ENCODE results near the gene LTK. TPM values are rescaled to one million over a fixed set of nuclear protein-coding genes. Genes with fewer than 3 reads are reported as not detected.

The LTK gene
- total and polyA plus RNA-seq, 2 experiments from 2014 or later, result 3.0 to 3.7 TPM

- Histone ChIP-seq H3K9me3 (ENCODE audit: low read depth) (no peaks in the 10 kb centered on the region), H3K4me3 (no peak overlapping the region), H3K27me3 (no peaks in the 10 kb centered on the region), H3K4me1 (ENCODE audit: low read depth) (no peaks in the 10 kb centered on the region), H3K36me3 (peaks cover 40% of the 10 kb centered on the region), H3K27ac (no peak overlapping the region)
- TF ChIP-seq CTCF (IDR thresholded peaks at IDR 0.05; ENCODE audit: low read depth, low read length), result no peak
- DNase-seq (ENCODE audit: low read depth in 1 of 2, low spot score in 1 of 2), result no peak
These were observed 31.3 kb downstream of the LTK start for GRCh38 chr15:41482110-41482877.

- no peak for TF ChIP-seq CTCF (IDR thresholded peaks at IDR 0.05; ENCODE audit: low read depth, low read length)
- peaks cover 57% of the 10 kb centered on the region for H3K36me3 ChIP-seq
These were observed 33.1 kb downstream of the LTK start for GRCh38 chr15:41480396-41481140.

GRCh38 chr15:41476416-41477048, 37.1 kb downstream of the LTK start:
- H3K27me3 ChIP-seq, result no peaks in the 10 kb centered on the region
- no peak overlapping the region for H3K27ac ChIP-seq
- DNase-seq (ENCODE audit: low read depth in 1 of 2, low spot score in 1 of 2), result peak in 1 of 2 donors; percentile 77
- TF ChIP-seq CTCF (IDR thresholded peaks at IDR 0.05; ENCODE audit: low read depth, low read length), result no peak
- no peaks in the 10 kb centered on the region for H3K9me3 ChIP-seq (ENCODE audit: low read depth)
- no peak overlapping the region for H3K4me3 ChIP-seq
- peaks cover 79% of the 10 kb centered on the region for H3K36me3 ChIP-seq
- no peaks in the 10 kb centered on the region for H3K4me1 ChIP-seq (ENCODE audit: low read depth)

More at GRCh38 chr15:41480396-41481140, 33.1 kb downstream of the LTK start:
- Histone ChIP-seq H3K9me3 (ENCODE audit: low read depth) (no peaks in the 10 kb centered on the region), H3K4me3 (no peak overlapping the region), H3K27ac (no peak overlapping the region), H3K27me3 (no peaks in the 10 kb centered on the region), H3K4me1 (ENCODE audit: low read depth) (no peaks in the 10 kb centered on the region)
- DNase-seq (ENCODE audit: low read depth in 1 of 2, low spot score in 1 of 2), result no peak

- Histone ChIP-seq H3K27me3 (no peaks in the 10 kb centered on the region), H3K36me3 (peaks cover 76% of the 10 kb centered on the region), H3K4me1 (ENCODE audit: low read depth) (no peaks in the 10 kb centered on the region), H3K27ac (no peak overlapping the region), H3K4me3 (no peak overlapping the region), H3K9me3 (ENCODE audit: low read depth) (no peaks in the 10 kb centered on the region)
- no peak for DNase-seq (ENCODE audit: low read depth in 1 of 2, low spot score in 1 of 2)
- no peak for TF ChIP-seq CTCF (IDR thresholded peaks at IDR 0.05; ENCODE audit: low read depth, low read length)
These were observed 38.7 kb downstream of the LTK start for GRCh38 chr15:41474941-41475340.

GRCh38 chr15:41474436-41474835, 39.2 kb downstream of the LTK start:
- H3K27ac ChIP-seq, result no peak overlapping the region
- DNase-seq (ENCODE audit: low read depth in 1 of 2, low spot score in 1 of 2), result no peak
- peaks cover 80% of the 10 kb centered on the region for H3K36me3 ChIP-seq
- no peak overlapping the region for H3K4me3 ChIP-seq
- no peaks in the 10 kb centered on the region for H3K4me1 ChIP-seq (ENCODE audit: low read depth)
- H3K9me3 ChIP-seq (ENCODE audit: low read depth), result no peaks in the 10 kb centered on the region
- H3K27me3 ChIP-seq, result no peaks in the 10 kb centered on the region
- TF ChIP-seq CTCF (IDR thresholded peaks at IDR 0.05; ENCODE audit: low read depth, low read length), result no peak
